HCT116 (cell line): Measurements from ENCODE around the gene FOXK1. TPM values are rescaled to one million over a fixed set of nuclear protein-coding genes. Genes with fewer than 3 reads are reported as not detected.

Source experiments
- ATAC-seq: fragments of 200-7000 bp; cut with Tn5 transposase; 2 replicates; pipeline ENCODE4 v1.9.1; 2020; ENCODE audit warnings: mild to moderate bottlenecking, moderate library complexity
- BruUV-seq: library from RNA; stranded (reverse); fragments of 400-500 nt; replicated peaks from 2 replicates; lab custom pipeline; 2021; lab: Mats Ljungman, UMichigan
- CTCF ChIA-PET: fragments of 300-600 bp; sonication (Branson Sonifier 250); formaldehyde crosslinking; loops from one replicate; lab custom pipeline; 2021; ENCODE audit warnings: antibody characterized with exemption; lab: Charles Lee
- POLR2A ChIA-PET: fragments of 300-600, 350-600 bp; sonication (Branson Sonifier 250); formaldehyde crosslinking; loops from one replicate; lab custom pipeline; 2021; ENCODE audit warnings: antibody characterized with exemption; lab: Charles Lee
- RAD21 ChIA-PET, 2 experiments: fragments of 300-600 bp; sonication (Branson Sonifier 250); formaldehyde crosslinking; loops; one replicate each; lab custom pipeline; 2023; ENCODE audit warnings: low total read pairs in 2 of 2; ENCODE audit not compliant: uncharacterized antibody in 2 of 2, unreplicated experiment in 2 of 2, low non-redundant PET in 1 of 2; lab: Charles Lee
- DNase-seq: peaks from one replicate; pipeline ENCODE4 v3.0.0-alpha.2; 2010; ENCODE audit warnings: low read depth, low spot score
- H2AFZ ChIP-seq: fragments of 200-600 bp; shearing (Covaris generic), sonication (generic); 2 replicates; pipeline ENCODE4 v1.6.1; 2017; ENCODE audit warnings: low read depth, mixed run types, mixed read lengths, antibody characterized with exemption, low read length; ENCODE audit not compliant: poor library complexity, severe bottlenecking
- H3K27ac ChIP-seq: 2 replicates; pipeline ENCODE4 v1.5.1; 2012; ENCODE audit warnings: low read depth, low read length
- H3K27me3 ChIP-seq: fragments of 200-600 bp; sonication (generic); 2 replicates; pipeline ENCODE4 v1.6.1; 2016; ENCODE audit warnings: mixed run types, low read length, mixed read lengths; ENCODE audit not compliant: insufficient read depth
- H3K36me3 ChIP-seq, 2 experiments: fragments of 200-500 bp in 1 of 2; fragments of 200-600 bp in 1 of 2; sonication (Bioruptor generic) in 1 of 2; sonication (generic) in 1 of 2; 2 replicates each; pipeline versions ENCODE4 v1.5.1 to v1.6.1; 2014 to 2016; ENCODE audit warnings: low read length in 2 of 2, inconsistent platforms in 1 of 2, mixed read lengths in 1 of 2, mixed run types in 1 of 2; ENCODE audit not compliant: insufficient read depth in 2 of 2, control insufficient read depth in 1 of 2
- H3K4me1 ChIP-seq, 2 experiments: fragments of 200-600 bp in 1 of 2; sonication (generic) in 1 of 2; 2 replicates each; pipeline versions ENCODE4 v1.5.1 to v1.6.1; 2012 to 2017; ENCODE audit warnings: low read length in 2 of 2, inconsistent platforms in 1 of 2, mild to moderate bottlenecking in 1 of 2, mixed read lengths in 1 of 2, mixed run types in 1 of 2, moderate library complexity in 1 of 2; ENCODE audit not compliant: insufficient read depth in 2 of 2, control insufficient read depth in 1 of 2
- H3K4me2 ChIP-seq: fragments of 200-600 bp; sonication (generic); 2 replicates; pipeline ENCODE4 v1.6.1; 2017; ENCODE audit warnings: mixed run types, low read length, mixed read lengths
- H3K4me3 ChIP-seq, 2 experiments: fragments of 200-600 bp in 1 of 2; sonication (generic) in 1 of 2; replicated peaks in 1 of 2; 2 replicates each; pipeline ENCODE4 v1.5.1; 2011 to 2016; ENCODE audit warnings: low read length in 2 of 2, control low read depth in 1 of 2, low read depth in 1 of 2, mild to moderate bottlenecking in 1 of 2, mixed read lengths in 1 of 2, mixed run types in 1 of 2
- H3K79me2 ChIP-seq: fragments of 200-600 bp; sonication (generic); 2 replicates; pipeline ENCODE4 v1.6.1; 2017; ENCODE audit warnings: mild to moderate bottlenecking, mixed run types, low read length, moderate library complexity, mixed read lengths; ENCODE audit not compliant: insufficient read depth
- H3K9ac ChIP-seq: fragments of 200-600 bp; sonication (generic); 2 replicates; pipeline ENCODE4 v1.6.1; 2016; ENCODE audit warnings: low read length, mixed read lengths
- H3K9me2 ChIP-seq: fragments of 200-600 bp; sonication (generic), shearing (Covaris generic); 2 replicates; pipeline ENCODE4 v1.6.1; 2017; ENCODE audit warnings: mixed run types, mild to moderate bottlenecking, moderate library complexity; ENCODE audit not compliant: insufficient read depth
- H3K9me3 ChIP-seq, 2 experiments: fragments of 200-500 bp in 1 of 2; fragments of 200-600 bp in 1 of 2; sonication (Bioruptor generic) in 1 of 2; sonication (generic) in 1 of 2; 2 replicates each; pipeline ENCODE4 v1.6.1; 2014 to 2017; ENCODE audit warnings: low read length in 2 of 2, mixed read lengths in 2 of 2, inconsistent platforms in 1 of 2, low read depth in 1 of 2, mild to moderate bottlenecking in 1 of 2, mixed run types in 1 of 2, moderate library complexity in 1 of 2; ENCODE audit not compliant: control insufficient read depth in 1 of 2, insufficient read depth in 1 of 2
- H4K20me1 ChIP-seq: fragments of 200-600 bp; sonication (generic), shearing (Covaris generic); 2 replicates; pipeline ENCODE4 v1.6.1; 2017; ENCODE audit warnings: mixed run types, mild to moderate bottlenecking, moderate library complexity; ENCODE audit not compliant: insufficient read depth
- CEBPB ChIP-seq: IDR thresholded peaks from 2 replicates; pipeline ENCODE4 v1.6.1; 2012; ENCODE audit warnings: low read depth
- EGR1 ChIP-seq: IDR thresholded peaks from 2 replicates; pipeline ENCODE4 v1.6.1; 2012; ENCODE audit warnings: low read depth
- EZH2phosphoT487 ChIP-seq: fragments of 200-600 bp; IDR thresholded peaks from 2 replicates; pipeline ENCODE4 v1.6.1; 2018; ENCODE audit warnings: antibody characterized with exemption, borderline replicate concordance
- POLR2A ChIP-seq: IDR thresholded peaks from 2 replicates; pipeline ENCODE4 v1.7.0; 2011; ENCODE audit warnings: borderline replicate concordance; ENCODE audit not compliant: insufficient read depth, insufficient read length; ENCODE audit errors: extremely low read depth
- RAD21 ChIP-seq: IDR thresholded peaks from 2 replicates; pipeline ENCODE4 v1.6.1; 2012; ENCODE audit warnings: low read depth, mild to moderate bottlenecking
- SIN3A ChIP-seq: IDR thresholded peaks from 2 replicates; pipeline ENCODE4 v1.6.1; 2012; ENCODE audit warnings: low read depth
- ZFX ChIP-seq: fragments of 450-650 bp; IDR thresholded peaks from 2 replicates; pipeline ENCODE4 v1.6.1; 2017
- intact Hi-C: fragments of 100-400 bp; cut with micrococcal nuclease; formaldehyde crosslinking; loops from 2 replicates; pipeline ENCODE4 v1.10.0; 2022
- total RNA-seq: library from RNA; stranded (reverse); gene quantifications from one replicate; pipeline ENCODE4 v1.2.1, GENCODE V29; 2021; ENCODE audit not compliant: unreplicated experiment
- TF ChIP-seq, protein P1 (sequence below), 3 experiments: fragments of 200-600 bp in 1 of 3; sonication (generic) in 1 of 3; IDR thresholded peaks in 2 of 3; conservative IDR thresholded peaks in 1 of 3; 2 replicates each; pipeline ENCODE4 v1.5.1; 2012 to 2017; ENCODE audit warnings: low read depth in 2 of 3, low read length in 2 of 3, antibody characterized with exemption in 1 of 3, borderline replicate concordance in 1 of 3, control low read depth in 1 of 3, mild to moderate bottlenecking in 1 of 3, mixed read lengths in 1 of 3, mixed run types in 1 of 3, moderate library complexity in 1 of 3; ENCODE audit not compliant: insufficient read depth in 1 of 3
- TF ChIP-seq, protein P2 (sequence below): IDR thresholded peaks from 2 replicates; pipeline ENCODE4 v1.6.1; 2011; ENCODE audit warnings: mild to moderate bottlenecking, low read length, moderate library complexity; ENCODE audit not compliant: insufficient replicate concordance; ENCODE audit errors: extremely low read depth
- TF ChIP-seq, protein P3 (sequence below): IDR thresholded peaks from 2 replicates; pipeline ENCODE4 v1.6.1; 2012

FOXK1 gene
- total RNA-seq, 1 experiment from 2014 or later = 60.5 TPM

DNA sequence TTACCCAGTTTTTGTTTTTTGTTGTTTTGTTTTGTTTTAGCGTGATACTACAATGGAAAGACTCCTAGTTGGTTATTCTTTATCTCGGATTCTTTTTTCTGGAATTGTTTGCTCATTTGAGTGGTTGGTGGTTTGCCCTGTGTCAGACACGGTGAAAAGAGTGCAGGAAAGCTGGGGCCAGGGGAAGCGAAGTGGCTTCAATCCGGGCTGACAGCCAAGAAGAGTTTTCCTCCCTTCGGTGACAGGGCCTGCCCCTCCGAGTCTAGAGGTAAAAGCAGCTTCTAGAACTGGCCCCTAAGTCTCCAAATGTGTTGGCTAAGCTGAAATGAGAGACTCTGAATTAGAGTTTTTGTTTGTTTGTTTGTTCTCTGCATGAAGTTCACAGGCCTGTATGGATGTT, 87.7 kb downstream of the FOXK1 start:
- CTCF ChIA-PET = no interaction called here
- TSS peak; percentile 29 for BruUV-seq
- H3K9me3 ChIP-seq = no peaks in the 10 kb centered on the region

DNA sequence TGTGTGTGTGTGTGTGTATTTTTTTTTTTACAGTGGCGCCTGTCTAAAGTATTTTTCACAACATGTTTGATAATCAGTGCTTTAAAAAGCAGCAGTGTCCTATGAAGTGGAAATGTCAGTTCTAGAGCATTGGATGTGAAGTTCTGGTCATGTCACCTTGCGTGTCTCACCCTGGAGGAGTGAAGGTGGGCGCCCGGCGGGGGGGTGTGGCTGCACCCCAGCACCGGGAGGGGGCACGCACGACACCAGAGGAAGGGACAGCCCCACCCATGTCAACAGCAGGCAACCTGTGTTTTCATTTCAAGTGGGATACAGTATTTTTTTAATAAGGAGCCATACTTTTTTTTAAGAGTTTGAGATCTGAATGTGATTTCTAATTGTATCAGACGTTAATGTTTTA, 88.8 kb downstream of the FOXK1 start:
- ChIA-PET CTCF (no interaction called here), POLR2A (no interaction called here), RAD21 (no interaction called here)
- Histone ChIP-seq H3K27ac (no peak overlapping the region), H3K9me3 (no peaks in the 10 kb centered on the region), H3K4me2 (no peak overlapping the region), H2AFZ (no peak overlapping the region), H3K4me1 (peaks cover 5 to 8% of the 10 kb centered on the region in 2 experiments; a peak in 3 of 4 replicates), H3K9me2 (no peaks in the 10 kb centered on the region), H3K27me3 (no peaks in the 10 kb centered on the region), H3K9ac (no peak overlapping the region), H3K79me2 (peaks cover 8% of the 10 kb centered on the region; the same call in 1 of the 2 replicates), H4K20me1 (no peaks in the 10 kb centered on the region), H3K4me3 (no peak overlapping the region), H3K36me3 (peaks cover 0 to 3% of the 10 kb centered on the region in 2 experiments; a peak in 2 of 4 replicates)
- intact Hi-C loops = no loop called here
- no peak for DNase-seq
- ATAC-seq = no peak
- BruUV-seq = no TSS peak
- TF ChIP-seq RAD21 (no peak), CEBPB (no peak), POLR2A (no peak), SIN3A (no peak), EGR1 (no peak)
- TF ChIP-seq, protein P1, sequence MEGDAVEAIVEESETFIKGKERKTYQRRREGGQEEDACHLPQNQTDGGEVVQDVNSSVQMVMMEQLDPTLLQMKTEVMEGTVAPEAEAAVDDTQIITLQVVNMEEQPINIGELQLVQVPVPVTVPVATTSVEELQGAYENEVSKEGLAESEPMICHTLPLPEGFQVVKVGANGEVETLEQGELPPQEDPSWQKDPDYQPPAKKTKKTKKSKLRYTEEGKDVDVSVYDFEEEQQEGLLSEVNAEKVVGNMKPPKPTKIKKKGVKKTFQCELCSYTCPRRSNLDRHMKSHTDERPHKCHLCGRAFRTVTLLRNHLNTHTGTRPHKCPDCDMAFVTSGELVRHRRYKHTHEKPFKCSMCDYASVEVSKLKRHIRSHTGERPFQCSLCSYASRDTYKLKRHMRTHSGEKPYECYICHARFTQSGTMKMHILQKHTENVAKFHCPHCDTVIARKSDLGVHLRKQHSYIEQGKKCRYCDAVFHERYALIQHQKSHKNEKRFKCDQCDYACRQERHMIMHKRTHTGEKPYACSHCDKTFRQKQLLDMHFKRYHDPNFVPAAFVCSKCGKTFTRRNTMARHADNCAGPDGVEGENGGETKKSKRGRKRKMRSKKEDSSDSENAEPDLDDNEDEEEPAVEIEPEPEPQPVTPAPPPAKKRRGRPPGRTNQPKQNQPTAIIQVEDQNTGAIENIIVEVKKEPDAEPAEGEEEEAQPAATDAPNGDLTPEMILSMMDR (IDR thresholded peaks at IDR 0.05 in 2 of 3, conservative IDR thresholded peaks at IDR 0.05 in 1 of 3; ENCODE audit: borderline replicate concordance in 1 of 3, insufficient read depth in 1 of 3, low read depth in 2 of 3, low read length in 2 of 3) = no peak
- TF ChIP-seq, protein P2, sequence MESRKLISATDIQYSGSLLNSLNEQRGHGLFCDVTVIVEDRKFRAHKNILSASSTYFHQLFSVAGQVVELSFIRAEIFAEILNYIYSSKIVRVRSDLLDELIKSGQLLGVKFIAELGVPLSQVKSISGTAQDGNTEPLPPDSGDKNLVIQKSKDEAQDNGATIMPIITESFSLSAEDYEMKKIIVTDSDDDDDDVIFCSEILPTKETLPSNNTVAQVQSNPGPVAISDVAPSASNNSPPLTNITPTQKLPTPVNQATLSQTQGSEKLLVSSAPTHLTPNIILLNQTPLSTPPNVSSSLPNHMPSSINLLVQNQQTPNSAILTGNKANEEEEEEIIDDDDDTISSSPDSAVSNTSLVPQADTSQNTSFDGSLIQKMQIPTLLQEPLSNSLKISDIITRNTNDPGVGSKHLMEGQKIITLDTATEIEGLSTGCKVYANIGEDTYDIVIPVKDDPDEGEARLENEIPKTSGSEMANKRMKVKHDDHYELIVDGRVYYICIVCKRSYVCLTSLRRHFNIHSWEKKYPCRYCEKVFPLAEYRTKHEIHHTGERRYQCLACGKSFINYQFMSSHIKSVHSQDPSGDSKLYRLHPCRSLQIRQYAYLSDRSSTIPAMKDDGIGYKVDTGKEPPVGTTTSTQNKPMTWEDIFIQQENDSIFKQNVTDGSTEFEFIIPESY = no peak
- TF ChIP-seq, protein P3, sequence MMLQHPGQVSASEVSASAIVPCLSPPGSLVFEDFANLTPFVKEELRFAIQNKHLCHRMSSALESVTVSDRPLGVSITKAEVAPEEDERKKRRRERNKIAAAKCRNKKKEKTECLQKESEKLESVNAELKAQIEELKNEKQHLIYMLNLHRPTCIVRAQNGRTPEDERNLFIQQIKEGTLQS = no peak

More for the DNA sequence above, 87.7 kb downstream of the FOXK1 start:
- Histone ChIP-seq H4K20me1 (no peaks in the 10 kb centered on the region), H3K79me2 (0 out of 2 replicates have a peak, but pooled peaks cover 4% of the 10 kb centered on the region), H3K9me2 (no peaks in the 10 kb centered on the region), H3K27ac (no peak overlapping the region), H3K9ac (no peak overlapping the region), H3K27me3 (no peaks in the 10 kb centered on the region), H3K4me3 (no peak overlapping the region), H3K4me2 (no peak overlapping the region), H3K4me1 (peaks cover 5 to 7% of the 10 kb centered on the region in 2 experiments; a peak in 3 of 4 replicates), H3K36me3 (peaks cover 0 to 3% of the 10 kb centered on the region in 2 experiments; a peak in 2 of 4 replicates), H2AFZ (no peak overlapping the region)
- TF ChIP-seq POLR2A (no peak), ZFX (no peak), EGR1 (no peak), EZH2phosphoT487 (no peak)
- TF ChIP-seq, protein P1 (IDR thresholded peaks at IDR 0.05 in 2 of 3, conservative IDR thresholded peaks at IDR 0.05 in 1 of 3; ENCODE audit: borderline replicate concordance in 1 of 3, insufficient read depth in 1 of 3, low read depth in 2 of 3, low read length in 2 of 3) = no peak
- TF ChIP-seq, protein P3 = no peak
- RAD21 ChIA-PET = no interaction called here
- POLR2A ChIA-PET = no interaction called here
- intact Hi-C loops = no loop called here
- no peak for DNase-seq
- ATAC-seq = no peak
